EH (cell line): ENCODE measurements around the gene ESYT2.

Experiments used
- DNase-seq: peaks from one replicate; pipeline ENCODE4 v3.0.0-alpha.2; 2015; ENCODE audit warnings: low read depth

Gene ESYT2

DNA sequence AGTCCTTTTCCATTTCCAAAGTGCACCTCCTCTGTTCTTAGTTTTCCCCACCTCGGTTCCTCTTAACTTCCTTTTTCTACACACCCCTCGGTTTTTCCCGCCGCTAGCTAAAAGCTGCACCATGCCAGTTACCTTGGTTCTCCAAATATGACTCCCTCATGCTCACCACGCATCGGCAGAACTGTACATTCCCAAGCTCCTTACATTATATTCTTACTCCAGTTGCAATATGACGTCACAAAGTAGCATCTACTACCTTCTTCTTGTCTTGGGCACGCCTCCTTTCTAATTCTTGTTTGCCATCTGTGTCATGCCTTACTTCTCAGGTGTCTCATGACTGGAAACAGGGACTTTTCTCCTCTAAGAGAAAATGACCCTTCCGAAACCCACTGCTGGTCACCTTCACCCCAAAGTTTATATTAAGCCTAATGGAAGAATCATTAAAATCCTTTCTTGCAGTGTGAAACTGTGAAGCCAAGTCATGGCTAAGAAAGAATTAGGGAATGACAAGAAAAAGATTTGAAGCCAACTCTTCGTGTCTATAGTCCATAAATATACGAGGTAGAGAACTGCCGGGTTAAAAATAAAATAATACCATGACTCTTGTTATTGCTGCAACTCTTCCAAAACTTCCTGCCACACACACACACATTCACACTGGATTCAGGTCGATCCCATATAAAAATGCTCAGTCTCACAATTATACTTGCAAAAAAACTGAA lies 1.7 kb downstream of the ESYT2 start:
- no peak for DNase-seq

- DNase-seq: no peak
Measured at GRCh38 chr7:158825628-158826289, 3.5 kb downstream of the ESYT2 start.

DNA sequence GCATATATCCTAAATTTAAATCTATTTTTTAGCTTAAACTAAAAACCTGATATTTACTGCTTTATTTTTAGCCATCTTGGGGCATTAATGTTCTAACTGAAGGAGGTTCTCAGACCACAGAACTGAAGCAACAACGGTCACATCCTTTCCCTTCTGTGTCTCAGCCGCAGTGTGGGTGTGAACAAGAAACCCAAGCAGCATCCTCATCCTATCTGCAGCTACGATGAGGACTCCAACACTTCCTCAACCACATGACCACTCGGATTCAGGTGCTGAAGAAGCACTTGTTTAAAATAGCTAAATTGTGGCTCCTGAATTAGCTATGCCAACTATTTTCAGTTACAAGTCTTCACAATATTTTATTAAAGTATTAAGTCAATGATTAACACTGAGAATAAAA lies 5.3 kb downstream of the ESYT2 start:
- no peak for DNase-seq

- peak; percentile 71 for DNase-seq
Measured at GRCh38 chr7:158821171-158822031, 7.9 kb downstream of the ESYT2 start.

DNA sequence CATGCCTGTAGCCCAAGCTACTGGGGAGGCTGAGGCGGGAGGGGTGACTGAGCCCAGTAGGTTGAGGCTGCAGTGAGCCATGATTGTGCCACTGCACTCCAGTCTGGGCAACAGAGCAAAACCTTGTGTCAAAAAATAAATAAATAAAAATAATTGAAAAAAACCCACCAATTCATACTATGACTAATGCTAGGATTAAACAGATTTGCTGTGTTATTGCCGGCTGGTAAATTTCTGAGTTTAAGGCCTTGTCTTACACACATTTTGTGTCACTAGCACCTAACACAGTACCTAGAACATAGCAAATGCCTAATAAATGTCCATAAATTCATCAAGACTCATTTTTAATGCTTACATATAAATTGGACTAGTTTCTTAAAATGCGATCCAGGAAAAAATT lies 8.7 kb downstream of the ESYT2 start:
- DNase-seq: no peak

- DNase-seq: no peak
Measured at GRCh38 chr7:158819571-158820203, 9.6 kb downstream of the ESYT2 start.

DNA sequence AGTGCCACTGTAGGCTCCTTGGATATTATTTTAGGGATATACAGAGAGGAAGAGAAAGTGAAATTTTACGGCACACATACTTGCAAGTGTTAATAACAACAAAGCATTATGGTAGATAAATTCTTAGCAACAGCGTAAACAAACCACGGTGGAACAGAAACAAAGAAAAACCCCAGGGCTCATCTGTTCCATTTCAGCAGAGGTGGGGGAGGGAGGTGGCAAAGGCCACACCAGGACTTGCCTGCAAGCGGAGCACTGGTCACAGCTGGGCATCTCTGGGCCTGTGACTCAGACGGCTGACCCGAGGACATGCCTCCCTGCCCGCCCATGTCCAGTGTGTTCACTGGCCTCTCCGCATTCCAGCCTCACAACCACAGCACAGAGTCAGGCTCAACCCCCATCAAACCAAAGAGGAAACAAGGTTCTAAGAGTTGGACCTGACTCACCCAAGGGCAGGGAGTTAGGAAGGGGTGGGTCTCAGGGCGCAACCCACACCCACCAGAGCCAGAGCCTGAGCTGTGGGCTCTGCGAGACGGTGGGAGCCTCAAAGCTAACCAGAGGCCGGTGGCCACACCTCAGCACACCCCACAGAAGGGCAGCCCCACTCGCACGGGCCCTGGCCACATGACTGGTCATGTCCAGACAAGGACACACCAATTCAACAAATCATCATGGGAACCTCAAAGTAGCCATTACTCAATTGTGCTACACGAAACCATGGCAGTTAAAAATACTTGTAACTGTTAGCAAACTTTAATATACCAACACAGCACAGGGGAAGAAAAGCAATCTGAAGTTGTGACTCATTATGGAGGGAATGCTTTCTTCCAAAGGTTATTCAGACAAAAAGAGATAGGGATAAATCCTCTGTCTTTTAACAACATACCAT lies 10.7 kb downstream of the ESYT2 start:
- peak; percentile 99 for DNase-seq

- no peak for DNase-seq
Measured at GRCh38 chr7:158816995-158817394, 12.3 kb downstream of the ESYT2 start.

DNA sequence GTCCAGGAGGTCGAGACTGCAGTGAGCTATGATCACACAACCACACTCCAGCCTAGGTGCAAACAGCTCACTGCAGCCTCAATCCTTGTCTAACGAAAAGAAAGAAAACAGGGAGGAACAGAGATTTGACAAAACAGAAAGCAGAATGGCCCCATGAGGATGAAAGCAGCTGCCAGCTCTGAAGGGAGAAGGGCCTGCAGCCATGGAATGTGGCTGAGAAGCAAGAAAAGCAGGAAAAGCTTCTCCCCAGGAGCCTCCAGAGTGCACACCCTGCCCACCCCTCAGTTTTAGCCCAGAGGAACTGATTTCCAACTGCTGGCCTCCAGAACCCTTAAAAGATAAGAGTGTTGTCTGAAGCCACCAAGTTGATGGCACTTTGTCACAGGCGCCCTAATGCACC lies 13.0 kb downstream of the ESYT2 start:
- DNase-seq: peak; percentile 32

DNA sequence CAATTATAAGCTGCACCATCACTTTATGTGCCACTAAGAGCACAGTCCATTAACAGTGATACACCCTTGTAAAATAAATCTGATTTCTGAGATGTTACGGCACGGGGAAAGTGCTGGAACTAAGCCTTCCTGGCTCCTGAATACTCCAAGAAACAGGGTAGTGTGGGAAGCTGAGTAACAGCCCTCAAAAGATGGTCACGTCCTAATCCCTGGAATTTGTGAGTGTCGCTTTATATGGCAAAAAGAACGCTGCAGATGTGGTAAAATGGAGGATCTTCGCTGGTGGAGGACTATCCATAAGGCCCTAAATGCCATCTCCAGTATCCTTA lies 13.5 kb downstream of the ESYT2 start:
- no peak for DNase-seq

DNA sequence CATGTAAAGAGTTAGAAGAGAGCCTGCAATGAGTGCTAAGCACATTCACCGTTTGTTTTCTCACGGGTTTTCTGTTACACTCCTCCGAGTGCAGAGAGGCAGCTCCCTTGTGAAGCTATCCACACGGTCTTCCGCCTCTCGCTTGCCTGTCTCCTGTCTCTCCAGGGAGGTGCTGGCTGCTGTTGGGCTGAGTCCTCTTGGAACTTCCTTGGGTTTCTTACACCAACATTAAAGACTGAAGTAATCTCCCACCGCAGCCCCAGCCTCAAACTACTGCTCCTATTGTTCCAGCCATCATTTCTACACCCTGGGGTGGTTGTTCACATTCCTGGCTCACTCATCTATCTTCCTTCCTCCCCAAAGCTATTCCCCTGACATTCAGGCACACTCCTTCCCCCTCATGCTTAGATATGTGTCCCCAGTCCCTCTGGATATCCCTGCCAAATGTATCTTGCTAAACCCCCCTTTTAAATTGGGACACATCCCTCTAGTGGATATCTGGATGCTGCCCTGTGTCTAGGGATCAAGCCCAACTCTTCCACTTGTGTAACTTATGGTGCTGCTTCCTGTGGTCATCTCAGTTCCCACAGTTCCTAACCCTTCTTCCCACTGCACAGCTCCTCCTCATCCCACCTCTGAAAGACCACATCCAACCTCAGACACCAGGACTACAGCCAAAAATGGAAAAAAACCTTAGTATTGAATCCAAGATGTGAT lies 14.1 kb downstream of the ESYT2 start:
- DNase-seq: no peak

GRCh38 chr7:158814637-158815036 lies 14.7 kb downstream of the ESYT2 start:
- DNase-seq: no peak

- DNase-seq: no peak
Measured at GRCh38 chr7:158812684-158813083, 16.6 kb downstream of the ESYT2 start.

GRCh38 chr7:158811894-158812293 lies 17.4 kb downstream of the ESYT2 start:
- DNase-seq: no peak

DNA sequence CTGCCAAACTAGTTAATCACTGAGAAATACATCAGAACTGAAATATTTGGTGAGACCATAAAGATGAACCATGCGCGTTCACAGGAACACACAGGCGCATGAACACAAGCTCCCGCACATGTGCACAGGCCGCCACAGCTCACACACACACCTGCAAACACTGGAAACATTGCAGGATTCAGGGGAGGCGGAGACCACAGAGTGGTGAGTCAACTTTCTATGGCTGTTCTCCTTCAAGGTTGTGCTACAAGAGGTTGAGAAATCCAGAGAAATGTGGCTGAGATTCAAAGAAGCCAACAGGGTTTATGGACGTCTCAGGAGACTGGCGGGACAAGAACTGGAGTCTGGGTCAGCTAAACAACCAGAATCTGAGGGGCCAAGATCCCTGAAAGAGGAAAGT lies 17.8 kb downstream of the ESYT2 start:
- peak; percentile 52 for DNase-seq

DNA sequence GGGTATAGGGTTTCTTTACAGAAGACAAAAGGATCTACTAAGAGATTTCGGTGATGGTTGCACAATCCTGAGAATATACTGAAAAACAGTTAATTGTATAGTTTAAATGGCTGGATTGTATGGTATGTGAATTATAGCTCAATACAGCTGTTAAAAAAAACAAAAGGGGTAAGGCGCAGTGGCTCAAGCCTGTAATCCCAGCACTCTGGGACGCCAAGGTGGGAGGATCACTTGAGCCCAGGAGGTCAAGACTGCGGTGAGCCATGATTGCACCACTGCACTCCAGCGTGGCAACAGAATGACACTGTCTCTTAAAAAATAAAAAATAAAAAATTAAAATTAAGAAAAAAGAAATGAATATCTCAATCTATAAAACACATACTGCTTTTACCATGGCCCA lies 18.5 kb downstream of the ESYT2 start:
- no peak for DNase-seq

DNA sequence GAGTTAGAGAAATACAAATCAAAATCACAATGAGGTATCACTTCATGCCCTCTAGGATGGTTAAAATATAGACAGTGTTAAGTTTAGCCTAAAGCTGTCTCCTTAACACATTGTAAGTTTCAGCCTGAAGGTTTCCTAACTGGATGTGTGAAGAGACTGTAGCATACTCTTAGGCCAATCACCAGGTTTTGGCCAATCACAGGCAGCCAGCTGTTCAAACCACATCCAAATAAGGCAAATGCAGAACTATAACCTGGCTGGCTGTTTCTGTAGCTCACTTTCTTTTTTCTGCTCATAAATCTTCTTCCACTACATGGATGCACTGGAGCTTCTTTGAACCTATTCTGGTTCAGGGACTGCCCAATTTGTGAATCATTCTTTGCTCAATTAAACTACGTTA lies 19.7 kb downstream of the ESYT2 start:
- peak; percentile 53 for DNase-seq

- no peak for DNase-seq
Measured at GRCh38 chr7:158808126-158808525, 21.2 kb downstream of the ESYT2 start.

DNA sequence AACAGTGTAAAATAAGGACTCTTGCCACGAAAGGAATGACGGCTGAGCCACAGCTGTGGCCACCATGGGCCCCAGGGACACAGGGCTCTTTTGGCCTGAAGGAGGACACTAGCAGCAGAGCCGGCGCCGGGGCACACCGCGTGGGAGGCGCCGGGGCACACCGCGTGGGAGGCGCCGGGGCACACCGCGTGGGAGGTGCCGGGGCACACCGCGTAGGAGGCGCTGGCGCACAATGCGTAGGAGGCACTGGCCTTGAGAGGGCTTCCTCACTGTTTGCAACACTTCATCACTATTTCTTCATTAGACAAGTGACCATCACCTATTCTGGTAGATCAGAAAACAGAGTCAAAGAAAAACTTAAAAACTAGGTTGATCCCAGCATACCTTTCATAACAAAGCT lies 23.4 kb downstream of the ESYT2 start:
- no peak for DNase-seq

- no peak for DNase-seq
Measured at GRCh38 chr7:158805414-158805813, 23.9 kb downstream of the ESYT2 start.

DNA sequence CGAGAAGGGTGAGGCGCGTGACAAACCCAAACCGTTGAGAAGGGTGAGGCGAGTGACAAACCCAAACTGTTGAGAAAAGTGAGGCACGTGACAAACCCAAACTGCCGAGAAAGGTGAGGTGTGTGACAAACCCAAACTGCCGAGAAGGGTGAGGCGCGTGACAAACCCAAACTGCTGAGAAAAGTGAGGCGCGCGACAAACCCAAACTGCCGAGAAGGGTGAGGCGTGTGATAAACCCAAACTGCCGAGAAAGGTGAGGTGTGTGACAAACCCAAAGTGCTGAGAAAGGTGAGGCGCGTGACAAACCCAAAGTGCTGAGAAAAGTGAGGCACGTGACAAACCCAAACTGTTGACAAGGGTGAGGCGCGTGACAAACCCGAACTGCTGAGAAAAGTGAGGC lies 25.0 kb downstream of the ESYT2 start:
- no peak for DNase-seq
